HepG2 (cell line): ENCODE results near the gene USB1. TPM values are rescaled to one million over a fixed set of nuclear protein-coding genes. Genes with fewer than 3 reads are reported as not detected.

ENCODE experiments used
- AKNA ChIP-seq: sonication (generic); formaldehyde crosslinking; IDR thresholded peaks from 2 replicates; pipeline ENCODE4 v1.4.0; 2020; ENCODE audit warnings: missing genetic modification reagents, borderline replicate concordance
- ATF3 ChIP-seq: sonication (generic); formaldehyde crosslinking; IDR thresholded peaks from 2 replicates; pipeline ENCODE4 v1.4.0; 2020; ENCODE audit warnings: missing genetic modification reagents
- CBFB ChIP-seq: sonication (generic); formaldehyde crosslinking; IDR thresholded peaks from 2 replicates; pipeline ENCODE4 v1.4.0; 2020; ENCODE audit warnings: missing genetic modification reagents
- ESRRA ChIP-seq: sonication (generic); formaldehyde crosslinking; IDR thresholded peaks from 2 replicates; pipeline ENCODE4 v1.5.1; 2020; ENCODE audit warnings: mild to moderate bottlenecking, low read depth, missing genetic modification reagents
- HMGXB4 ChIP-seq, 2 experiments: sonication (generic) in 1 of 2; formaldehyde crosslinking in 1 of 2; IDR thresholded peaks; 2 replicates each; pipeline versions ENCODE4 v1.4.0 to v1.6.1; 2018 to 2020; ENCODE audit warnings: missing genetic modification reagents in 2 of 2, borderline replicate concordance in 1 of 2, low read depth in 1 of 2, mild to moderate bottlenecking in 1 of 2, missing biosample characterization in 1 of 2
- HNRNPK ChIP-seq: fragments of 200-400 bp; formaldehyde crosslinking; IDR thresholded peaks from 2 replicates; pipeline ENCODE4 v1.6.1; 2018; ENCODE audit warnings: low read length, low read depth, moderate library complexity, mild to moderate bottlenecking; ENCODE audit not compliant: poor library complexity, severe bottlenecking
- HNRNPL ChIP-seq: fragments of 200-400 bp; formaldehyde crosslinking; IDR thresholded peaks from 2 replicates; pipeline ENCODE4 v1.6.1; 2017; ENCODE audit warnings: mild to moderate bottlenecking, low read depth, low read length
- HOXA5 ChIP-seq: sonication (generic); formaldehyde crosslinking; IDR thresholded peaks from 2 replicates; pipeline ENCODE4 v1.4.0; 2020; ENCODE audit warnings: missing genetic modification reagents
- KDM1A ChIP-seq: IDR thresholded peaks from 2 replicates; pipeline ENCODE4 v1.6.1; 2016; ENCODE audit warnings: missing compliant biosample characterization
- MYC ChIP-seq: sonication (generic); formaldehyde crosslinking; IDR thresholded peaks from 2 replicates; pipeline ENCODE4 v1.9.0; 2021; ENCODE audit warnings: missing genetic modification reagents, borderline replicate concordance
- RFXAP ChIP-seq: sonication (generic); formaldehyde crosslinking; IDR thresholded peaks from 2 replicates; pipeline ENCODE4 v1.4.0; 2020; ENCODE audit warnings: missing genetic modification reagents, borderline replicate concordance
- SMAD1 ChIP-seq: sonication (generic); formaldehyde crosslinking; IDR thresholded peaks from 2 replicates; pipeline ENCODE4 v1.4.0; 2020; ENCODE audit warnings: missing genetic modification reagents, low read depth, mild to moderate bottlenecking, borderline replicate concordance
- SNAPC2 ChIP-seq: sonication (generic); formaldehyde crosslinking; IDR thresholded peaks from 2 replicates; pipeline ENCODE4 v1.8.1; 2022; ENCODE audit warnings: mild to moderate bottlenecking, missing genetic modification reagents
- STAG1 ChIP-seq: sonication (generic); formaldehyde crosslinking; IDR thresholded peaks from 2 replicates; pipeline ENCODE4 v1.4.0; 2020; ENCODE audit warnings: missing genetic modification reagents
- THAP11 ChIP-seq: IDR thresholded peaks from 2 replicates; pipeline ENCODE4 v1.6.1; 2016; ENCODE audit warnings: missing biosample characterization, missing genetic modification reagents
- TIGD3 ChIP-seq: sonication (generic); formaldehyde crosslinking; IDR thresholded peaks from 2 replicates; pipeline ENCODE4 v1.5.1; 2020; ENCODE audit warnings: mild to moderate bottlenecking, missing genetic modification reagents, borderline replicate concordance
- ZNF709 ChIP-seq: sonication (generic); formaldehyde crosslinking; IDR thresholded peaks from 2 replicates; pipeline ENCODE4 v1.5.0; 2020; ENCODE audit warnings: mild to moderate bottlenecking, missing genetic modification reagents
- ZNF816 ChIP-seq: sonication (generic); formaldehyde crosslinking; IDR thresholded peaks from 2 replicates; pipeline ENCODE4 v1.8.0; 2022; ENCODE audit warnings: missing genetic modification reagents, mild to moderate bottlenecking, borderline replicate concordance
- ZSCAN25 ChIP-seq: sonication (generic); formaldehyde crosslinking; IDR thresholded peaks from 2 replicates; pipeline ENCODE4 v1.8.0; 2022; ENCODE audit warnings: mild to moderate bottlenecking, missing genetic modification reagents
- polyA plus RNA-seq, 8 experiments: library from polyadenylated mRNA; depleted of rRNA in 3 of 8; stranded (reverse) in 7 of 8; unstranded in 1 of 8; fragments of >200 nt; fragmentation: Illumina TruSeq in 4 of 8; extraction: Trizol in 4 of 8; gene quantifications; 2 replicates each; pipeline versions ENCODE4 v1.2.1 to v1.2.3, GENCODE V29; 2011 to 2016; ENCODE audit warnings: low read depth in 4 of 8, missing spikeins in 1 of 8, mixed read lengths in 1 of 8; ENCODE audit not compliant: insufficient read depth in 1 of 8
- total RNA-seq, 5 experiments: library from RNA; depleted of rRNA; stranded (reverse); fragments of >200 nt; fragmentation: Illumina TruSeq; extraction: Trizol; gene quantifications; 2 replicates each; pipeline ENCODE4 v1.2.3, GENCODE V29; 2016; ENCODE audit warnings: low read depth in 1 of 5

Gene USB1
- total and polyA plus RNA-seq, 2 of the 13 experiments (the other 11 are each of a cell fraction or from before 2014, with no cell fraction given) = 16.7 to 65.4 TPM

DNA sequence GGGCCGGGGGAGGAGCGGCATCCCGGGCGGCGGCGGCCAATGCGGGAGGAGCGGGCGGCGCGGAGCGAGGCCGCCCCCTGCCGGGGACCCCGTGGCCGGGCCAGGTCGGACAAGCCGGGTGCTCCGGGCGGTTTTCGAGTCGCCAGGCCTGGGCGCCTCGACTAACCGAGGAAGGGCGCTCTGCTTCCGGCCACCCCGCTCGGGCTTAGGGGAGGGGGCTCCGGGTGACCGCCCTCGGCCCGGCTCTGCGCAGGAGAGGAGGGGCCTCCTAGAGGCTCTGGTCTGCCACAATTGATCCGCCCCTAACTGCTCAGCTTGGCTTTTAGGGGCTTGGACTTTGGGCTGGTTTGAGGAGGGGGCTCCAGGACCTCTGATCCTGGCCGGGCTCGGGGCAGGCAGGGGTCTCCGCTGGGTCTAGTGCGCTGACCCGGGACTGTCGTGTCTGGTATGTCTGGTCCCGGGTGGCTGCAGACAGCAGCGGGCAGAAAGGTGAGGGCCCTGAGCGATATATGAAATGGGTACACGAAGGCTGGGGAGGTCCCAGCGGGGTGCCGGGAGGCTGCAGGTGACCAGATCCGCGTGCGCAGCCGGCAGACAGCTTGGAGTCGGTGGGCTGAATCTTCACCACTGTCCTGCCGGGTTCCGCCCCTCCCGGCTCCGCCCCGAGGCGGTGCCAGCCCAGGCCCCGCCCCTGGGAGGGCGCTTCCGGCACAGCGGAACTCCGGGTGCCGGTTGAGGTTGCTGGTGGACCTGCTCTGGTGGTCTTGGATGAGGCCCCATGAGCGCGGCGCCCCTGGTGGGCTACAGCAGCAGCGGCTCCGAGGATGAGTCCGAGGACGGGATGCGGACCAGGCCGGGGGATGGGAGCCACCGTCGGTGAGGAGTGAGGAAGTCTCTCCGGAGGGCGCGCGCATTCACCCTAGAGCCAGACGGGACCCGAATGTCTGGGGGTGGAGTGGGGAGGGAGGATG, at the start of gene USB1 (continued):
- TF ChIP-seq AKNA (CRISPR knock-in tag) (0 out of 2 replicates have a peak, but pooled peaks have one; percentile 10), HMGXB4 (CRISPR knock-in tag; IDR thresholded peaks at IDR 0.05; ENCODE audit: borderline replicate concordance in 1 of 2, low read depth in 1 of 2) (peak; percentile 16 to 93), ZNF816 (CRISPR knock-in tag) (0 out of 2 replicates have a peak, but pooled peaks have one; percentile 40), CBFB (CRISPR knock-in tag) (peak; percentile 45), HNRNPL (0 out of 2 replicates have a peak, but pooled peaks have one; percentile 34), STAG1 (peak; percentile 75), SNAPC2 (0 out of 2 replicates have a peak, but pooled peaks have one; percentile 36), ATF3 (CRISPR knock-in tag) (0 out of 2 replicates have a peak, but pooled peaks have one; percentile 13), HNRNPK (peak; percentile 56), THAP11 (CRISPR knock-in tag) (peak; percentile 66; the same call in 1 of the 2 replicates), HOXA5 (CRISPR knock-in tag) (peak; percentile 78; the same call in 1 of the 2 replicates), ZNF709 (CRISPR knock-in tag) (peak; percentile 15; the same call in 1 of the 2 replicates), TIGD3 (CRISPR knock-in tag) (0 out of 2 replicates have a peak, but pooled peaks have one; percentile 38), ZSCAN25 (CRISPR knock-in tag) (0 out of 2 replicates have a peak, but pooled peaks have one; percentile 45), SMAD1 (peak; percentile 83; the same call in 1 of the 2 replicates), KDM1A (CRISPR knock-in tag) (no peak), MYC (peak; percentile 82), RFXAP (peak; percentile 56), ESRRA (CRISPR knock-in tag) (peak; percentile 56; the same call in 1 of the 2 replicates)
